Aorta (tissue), 5 donors: Measurements from ENCODE around the gene RAB4A. TPM values are rescaled to one million over a fixed set of nuclear protein-coding genes. Genes with fewer than 3 reads are reported as not detected.

Source experiments
- ATAC-seq: fragments of 200-7000 bp; cut with Tn5 transposase; one replicate; pipeline ENCODE4 v1.9.1; 2022; ENCODE audit warnings: moderate library complexity; ENCODE audit not compliant: low FRiP score
- DNase-seq, 2 donors: peaks; one replicate each; pipeline ENCODE4 v3.0.0-alpha.2; 2020
- H3K27ac ChIP-seq, 2 donors: one replicate each; pipeline ENCODE4 v1.5.1; 2013; ENCODE audit warnings: low read length in 2 of 2, mild to moderate bottlenecking in 2 of 2, moderate library complexity in 2 of 2, control low read depth in 1 of 2, inconsistent platforms in 1 of 2, low read depth in 1 of 2
- H3K27me3 ChIP-seq, 2 donors: one replicate each; pipeline ENCODE4 v1.6.1; 2013; ENCODE audit warnings: control low read depth in 1 of 2, low read length in 1 of 2, mild to moderate bottlenecking in 1 of 2, moderate library complexity in 1 of 2; ENCODE audit not compliant: insufficient read depth in 2 of 2, control insufficient read depth in 1 of 2
- H3K36me3 ChIP-seq, 2 donors: one replicate each; pipeline ENCODE4 v1.6.1; 2013; ENCODE audit warnings: control low read depth in 1 of 2, low read length in 1 of 2, mild to moderate bottlenecking in 1 of 2; ENCODE audit not compliant: insufficient read depth in 2 of 2, control insufficient read depth in 1 of 2
- H3K4me1 ChIP-seq, 2 donors: one replicate each; pipeline ENCODE4 v1.6.1; 2013; ENCODE audit warnings: low read length in 2 of 2, control low read depth in 1 of 2, mild to moderate bottlenecking in 1 of 2, moderate library complexity in 1 of 2; ENCODE audit not compliant: insufficient read depth in 2 of 2, control insufficient read depth in 1 of 2
- H3K4me3 ChIP-seq, 2 donors: one replicate each; pipeline ENCODE4 v1.5.1; 2013; ENCODE audit warnings: low read length in 2 of 2, control low read depth in 1 of 2, mild to moderate bottlenecking in 1 of 2
- H3K9me3 ChIP-seq: one replicate; pipeline ENCODE4 v1.6.1; 2013; ENCODE audit warnings: mild to moderate bottlenecking, low read length; ENCODE audit not compliant: control insufficient read depth
- WGBS, 2 donors: extraction: QIAGEN DNeasy Blood & Tissue Kit; methylation state at CpG; one replicate each; pipeline ENCODE4 v1.1.7; 2013; 5-methylcytosine and 5-hydroxymethylcytosine counted together
- intact Hi-C, 2 donors: fragments of 100-400 bp; cut with DNase I; formaldehyde crosslinking; loops; one replicate each; pipeline versions ENCODE4 v1.14.2 to v1.15.0; 2022
- polyA plus RNA-seq, 2 donors: library from polyadenylated mRNA; stranded (reverse); fragments of 200-250 nt; gene quantifications; one replicate each; pipeline ENCODE4 v1.2.3, GENCODE V29; 2013
- total RNA-seq, 2 donors: library from RNA; stranded (reverse); fragmentation: NEBNext Ultra II Directional; extraction: Animal tissue kit (Norgen Biotek cat#: 25700); gene quantifications; one replicate each; pipeline ENCODE4 v1.2.1, GENCODE V29; 2021
- donor health status: healthy with polysubstance abuse.
- donor health status: Bipolar disorder and iron deficiency.
- donor health status: DM: no; HTN: no; CAD: no.
- donor health status: DM: no; HTN: no; CAD: no.
- donor health status: DM: yes; HTN: yes; CAD: no.

The RAB4A gene
- total and polyA plus RNA-seq, 4 donors = 38.1 to 60.5 (median 58.6) TPM

DNA sequence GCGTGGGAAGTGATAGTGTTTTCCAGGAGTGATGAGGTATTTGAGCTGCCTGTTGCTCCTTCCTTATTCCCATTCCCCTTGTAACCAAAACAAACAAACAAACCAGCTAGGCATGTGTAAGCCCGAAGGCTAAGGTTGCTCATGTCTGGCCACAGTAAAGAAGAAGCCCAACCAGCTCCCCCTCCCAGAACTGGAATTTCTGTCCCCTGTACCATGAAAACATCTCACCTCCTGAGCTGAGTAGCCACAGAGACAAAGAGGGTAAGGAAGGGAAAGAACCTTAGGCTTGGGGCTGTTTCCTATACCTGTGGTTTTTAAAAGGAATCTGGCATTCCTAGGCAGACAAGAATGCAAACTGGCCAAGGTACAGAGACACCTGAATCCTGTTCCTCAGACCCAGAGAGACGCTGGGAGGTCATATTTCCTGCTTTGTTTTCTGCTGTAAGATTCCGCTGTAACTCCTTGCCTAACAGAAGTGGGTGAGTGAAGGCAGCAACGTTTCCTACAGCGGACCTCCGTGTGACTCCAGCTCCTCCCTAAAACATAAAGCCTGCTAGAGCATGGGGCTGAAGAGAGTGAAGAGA is 41.7 kb upstream of the RAB4A start:
- Histone ChIP-seq H3K27ac (peak overlapping the region in 1 of 2 donors; percentile 64), H3K9me3 (no peaks in the 10 kb centered on the region), H3K27me3 (no peaks in the 10 kb centered on the region), H3K36me3 (no peaks in the 10 kb centered on the region), H3K4me1 (peaks cover 0 to 2% of the 10 kb centered on the region in 2 donors), H3K4me3 (no peak overlapping the region)
- intact Hi-C loops = loop anchor here (5.0 to 10.0 kb wide), 3 partner anchors 324 to 562 kb away; no protein-coding TSS in a partner anchor
- 19 to 22% methylated on average over 7 of the region's 7 CpGs for WGBS, 2 donors
- ATAC-seq = no peak
- no peak for DNase-seq

DNA sequence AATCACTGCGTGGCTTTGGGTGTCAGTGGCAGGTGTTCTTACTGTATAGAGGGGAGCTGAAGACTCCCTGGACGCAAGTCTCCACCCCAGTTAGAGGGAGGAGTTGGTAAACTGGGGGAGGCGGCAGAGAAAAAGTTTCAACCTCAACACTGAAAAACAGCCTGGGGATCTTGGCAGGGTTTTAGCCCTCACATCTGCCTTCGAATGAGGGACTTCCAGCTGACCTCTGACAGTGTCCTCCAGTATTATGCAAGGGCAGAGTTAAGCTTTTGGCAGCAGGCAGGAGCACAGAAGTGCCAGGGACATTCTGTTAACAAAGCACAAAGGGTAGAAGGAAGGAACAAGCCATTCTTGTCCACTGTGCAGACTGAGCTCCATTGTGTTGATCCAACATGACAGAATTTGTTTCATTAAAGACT is 41.2 kb upstream of the RAB4A start:
- Histone ChIP-seq H3K27ac (peak overlapping the region in 1 of 2 donors; percentile 64), H3K9me3 (no peaks in the 10 kb centered on the region), H3K4me3 (no peak overlapping the region), H3K27me3 (no peaks in the 10 kb centered on the region), H3K4me1 (peaks cover 0 to 2% of the 10 kb centered on the region in 2 donors), H3K36me3 (no peaks in the 10 kb centered on the region)
- intact Hi-C loops = loop anchor here (5.0 to 10.0 kb wide), 3 partner anchors 325 to 562 kb away; no protein-coding TSS in a partner anchor
- DNase-seq (peak in 1 of 2 donors; percentile 63), ATAC-seq (peak; percentile 87)
- 4 to 6% methylated on average over 4 of the region's 4 CpGs for WGBS, 2 donors

DNA sequence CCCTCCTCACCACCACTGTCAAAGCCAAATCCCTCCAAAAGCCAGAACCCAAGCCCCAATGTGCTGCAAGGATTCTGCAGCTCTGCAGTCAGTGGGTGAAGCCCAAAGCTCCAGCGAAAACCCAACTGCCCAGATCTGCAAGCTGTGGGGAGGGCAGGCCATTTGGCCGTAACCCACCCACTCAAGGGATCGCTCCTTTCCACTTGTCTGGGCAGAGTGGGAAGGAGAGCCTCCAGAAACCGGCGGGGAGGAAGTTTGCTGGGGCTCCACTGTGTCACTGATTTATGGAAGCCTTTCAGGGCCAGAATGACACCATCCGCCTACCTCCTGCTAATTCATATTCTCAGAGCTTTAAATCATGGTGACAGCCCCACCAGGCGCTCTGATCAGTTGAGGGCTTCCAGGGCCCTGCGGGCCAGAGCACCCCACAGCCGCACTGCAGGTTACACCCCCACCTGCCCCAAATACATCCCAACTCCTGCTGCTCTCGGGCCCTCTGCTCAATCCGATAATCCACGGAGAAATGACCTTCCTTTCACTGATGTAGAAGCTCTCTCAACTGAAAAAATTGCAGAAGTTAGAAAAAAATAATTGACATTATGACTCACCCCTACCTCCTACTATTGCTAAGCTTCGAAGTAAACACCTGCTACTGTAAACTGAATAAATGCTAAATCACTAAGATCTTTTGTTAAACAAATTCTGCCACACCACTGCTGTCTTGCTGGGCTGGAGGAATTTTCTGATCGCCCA is 40.6 kb upstream of the RAB4A start:
- Histone ChIP-seq H3K4me3 (no peak overlapping the region), H3K27me3 (no peaks in the 10 kb centered on the region), H3K9me3 (no peaks in the 10 kb centered on the region), H3K36me3 (no peaks in the 10 kb centered on the region), H3K4me1 (peaks cover 0 to 2% of the 10 kb centered on the region in 2 donors), H3K27ac (peak overlapping the region in 1 of 2 donors; percentile 50)
- ATAC-seq (peak; percentile 10), DNase-seq (no peak)
- WGBS, 2 donors = 83 to 88% methylated on average over 14 of the region's 14 CpGs
- intact Hi-C loops = no loop called here

DNA sequence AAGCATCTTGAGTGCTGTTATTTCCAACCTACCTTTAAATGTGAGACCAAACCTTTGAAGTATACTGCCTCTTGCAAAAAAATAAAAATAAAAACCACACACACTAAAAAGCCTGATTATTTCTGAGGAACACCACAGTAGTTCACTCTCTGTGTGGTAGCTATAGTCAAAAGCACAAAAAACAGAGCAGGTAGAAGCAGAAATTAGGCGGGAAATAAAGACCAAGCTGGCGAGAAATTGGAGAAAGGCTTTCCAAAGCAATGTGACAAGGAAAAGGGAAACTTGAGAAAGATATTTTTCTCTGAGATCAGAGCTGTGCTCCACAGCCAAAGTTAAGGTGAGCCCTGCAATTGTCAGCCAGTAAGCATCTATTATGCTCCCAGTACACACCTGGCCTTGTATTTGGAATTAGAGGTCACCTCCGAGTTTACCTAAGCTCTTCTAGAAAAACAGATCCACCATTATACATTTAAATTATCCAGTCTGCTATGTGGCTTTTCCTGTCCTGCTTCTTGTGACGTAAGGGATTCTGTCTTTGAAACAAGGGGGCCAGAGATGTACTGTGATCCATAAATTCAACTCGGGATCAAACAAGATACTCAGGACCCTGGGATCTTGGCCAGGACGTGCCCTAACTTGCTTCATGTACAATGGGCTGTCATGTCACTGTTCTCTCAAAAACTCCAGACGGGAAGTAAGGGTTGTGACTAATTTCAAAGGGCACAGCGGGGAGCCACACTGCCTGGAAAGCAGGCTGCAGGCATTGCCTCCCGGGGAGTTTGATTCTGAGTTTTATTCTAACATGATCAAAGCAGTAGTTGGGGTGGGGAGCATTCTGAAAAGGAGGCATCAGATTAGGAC is 39.8 kb upstream of the RAB4A start:
- no peaks in the 10 kb centered on the region for H3K27me3 ChIP-seq
- DNase-seq (no peak), ATAC-seq (no peak)
- H3K36me3 ChIP-seq = no peaks in the 10 kb centered on the region
- H3K9me3 ChIP-seq = no peaks in the 10 kb centered on the region
- no peak overlapping the region for H3K4me3 ChIP-seq
- 89 to 90% methylated on average over 9 of the region's 9 CpGs for WGBS, 2 donors
- no peak overlapping the region for H3K27ac ChIP-seq
- H3K4me1 ChIP-seq = peaks cover 0 to 2% of the 10 kb centered on the region in 2 donors
- intact Hi-C loops = no loop called here

DNA sequence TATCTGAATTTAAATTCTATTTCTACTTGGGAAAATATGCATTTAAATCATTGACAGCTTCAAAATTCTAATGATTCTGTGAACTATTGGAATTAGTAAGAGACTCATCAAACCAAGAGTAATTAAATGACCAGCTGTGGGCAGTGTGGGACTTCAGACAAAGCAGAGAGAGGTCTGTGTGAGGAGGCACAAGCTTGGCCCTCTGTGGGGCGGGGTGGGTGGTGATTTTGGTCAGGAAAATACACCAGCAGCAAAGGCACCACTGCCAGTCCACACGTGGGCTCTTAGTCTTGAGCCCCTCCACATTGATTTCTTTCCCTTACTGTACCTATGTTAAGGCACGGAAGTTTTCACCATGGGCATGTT is 39.2 kb upstream of the RAB4A start:
- Histone ChIP-seq H3K27ac (no peak overlapping the region), H3K9me3 (no peaks in the 10 kb centered on the region), H3K36me3 (no peaks in the 10 kb centered on the region), H3K27me3 (no peaks in the 10 kb centered on the region), H3K4me1 (peaks cover 0 to 2% of the 10 kb centered on the region in 2 donors), H3K4me3 (no peak overlapping the region)
- WGBS, 2 donors = 89 to 91% methylated on average over 3 of the region's 3 CpGs
- no peak for ATAC-seq
- DNase-seq = no peak
- intact Hi-C loops = no loop called here

DNA sequence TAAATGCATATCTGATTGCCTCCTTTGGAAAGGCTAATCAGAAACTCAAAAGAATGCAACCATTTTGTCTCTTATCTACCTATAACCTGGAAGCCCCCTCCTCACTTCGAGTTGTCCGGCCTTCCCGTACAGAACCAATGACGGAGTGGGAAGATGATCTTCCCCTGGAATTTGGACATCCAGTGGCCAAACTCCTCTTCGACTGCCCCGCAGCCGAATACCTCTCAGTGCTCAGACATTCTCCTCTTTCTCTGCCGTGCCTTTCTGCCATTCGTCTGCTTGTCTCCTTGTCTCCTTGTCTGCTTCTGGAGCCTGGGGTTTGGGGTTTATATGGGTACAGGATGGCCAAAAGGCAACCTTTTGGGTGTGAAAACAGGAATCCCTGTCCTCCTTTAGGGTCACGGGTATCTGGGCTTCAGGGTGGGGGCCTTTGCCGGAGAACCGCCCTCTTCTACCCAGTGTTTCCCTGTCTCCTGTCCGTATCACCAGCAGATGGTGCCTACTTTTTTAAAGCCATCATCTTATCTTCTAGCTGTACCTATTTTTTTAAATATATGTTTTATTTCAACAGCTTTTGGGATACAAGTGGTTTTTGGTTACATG is 35.9 kb upstream of the RAB4A start:
- 88 to 92% methylated on average over 13 of the region's 13 CpGs for WGBS, 2 donors
- DNase-seq (no peak), ATAC-seq (no peak)
- Histone ChIP-seq H3K27me3 (no peaks in the 10 kb centered on the region), H3K4me3 (no peak overlapping the region), H3K36me3 (no peaks in the 10 kb centered on the region), H3K9me3 (no peaks in the 10 kb centered on the region), H3K4me1 (peaks cover 0 to 2% of the 10 kb centered on the region in 2 donors), H3K27ac (no peak overlapping the region)
- intact Hi-C loops = no loop called here

DNA sequence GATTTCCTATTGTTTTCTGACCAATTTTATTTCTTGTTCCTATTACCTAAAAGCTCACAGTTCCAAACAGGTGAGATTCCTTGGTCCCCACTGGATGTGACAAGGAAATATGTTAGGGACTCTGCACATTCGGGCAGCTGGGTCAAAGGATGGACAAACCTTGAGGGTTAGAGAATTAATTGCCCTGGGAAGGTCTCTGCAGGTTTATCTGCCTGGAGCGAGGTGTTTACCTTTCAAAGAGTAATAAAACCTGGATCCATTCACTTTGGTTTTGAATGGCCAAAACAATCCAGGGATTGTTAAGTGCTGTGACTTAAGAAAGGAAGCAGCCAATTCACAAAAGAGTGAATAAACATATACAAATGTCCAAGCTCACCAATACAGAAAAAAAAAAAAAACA is 33.6 kb upstream of the RAB4A start:
- no peak overlapping the region for H3K27ac ChIP-seq
- intact Hi-C loops = no loop called here

DNA sequence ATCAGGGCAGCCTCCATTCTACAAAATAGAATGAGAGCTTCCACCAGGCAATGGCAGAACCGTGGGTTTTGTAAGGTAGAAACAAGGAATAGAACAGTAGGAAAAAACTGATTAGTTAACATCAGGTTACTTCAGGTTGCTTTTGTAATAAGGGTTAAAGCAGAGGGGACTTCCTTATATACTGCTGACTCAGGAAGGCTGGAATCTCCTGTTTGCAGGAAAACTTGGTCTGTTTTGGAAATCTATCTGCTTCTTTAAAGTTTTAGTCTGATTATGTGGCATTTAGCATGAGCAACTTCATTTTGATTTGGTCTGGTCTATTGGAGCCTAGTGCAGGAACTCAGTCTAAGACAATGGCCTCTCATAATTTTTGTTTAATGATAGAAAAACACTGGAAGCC is 32.7 kb upstream of the RAB4A start:
- intact Hi-C loops = no loop called here
- no peak overlapping the region for H3K4me3 ChIP-seq
- peaks cover 2% of the 10 kb centered on the region for H3K9me3 ChIP-seq
- no peak for DNase-seq
- H3K27ac ChIP-seq = no peak overlapping the region
- H3K27me3 ChIP-seq = no peaks in the 10 kb centered on the region
- H3K4me1 ChIP-seq = no peaks in the 10 kb centered on the region
- ATAC-seq = no peak
- 73 to 84% methylated on average over 1 of the region's 1 CpG for WGBS, 2 donors
- no peaks in the 10 kb centered on the region for H3K36me3 ChIP-seq

More for the DNA sequence above, 33.6 kb upstream of the RAB4A start:
- no peaks in the 10 kb centered on the region for H3K27me3 ChIP-seq
- H3K36me3 ChIP-seq = no peaks in the 10 kb centered on the region
- no peak for ATAC-seq
- H3K4me1 ChIP-seq = no peaks in the 10 kb centered on the region
- no peak overlapping the region for H3K4me3 ChIP-seq
- DNase-seq = no peak
- H3K9me3 ChIP-seq = no peaks in the 10 kb centered on the region
- 34 to 40% methylated on average over 2 of the region's 2 CpGs for WGBS, 2 donors
